SK-N-SH (cell line): ENCODE data around the gene USHBP1. TPM values are rescaled to one million over a fixed set of nuclear protein-coding genes. Genes with fewer than 3 reads are reported as not detected.

ENCODE experiments used
- CTCF ChIA-PET: fragments of 300-600, 350-600 bp; formaldehyde crosslinking; extraction: SDS; loops from one replicate; lab custom pipeline; 2021; lab: Yijun Ruan, JAX
- POLR2A ChIA-PET: fragments of 350-600 bp; sonication (Branson Sonifier 250); formaldehyde crosslinking; extraction: SDS; loops from one replicate; lab custom pipeline; 2020; ENCODE audit warnings: antibody characterized with exemption, inconsistent platforms; lab: Yijun Ruan, JAX
- DNase-seq: peaks from one replicate; pipeline ENCODE4 v3.0.0; 2012
- H2AFZ ChIP-seq: fragments of 200-600 bp; sonication (generic); 2 replicates; pipeline ENCODE4 v1.8.1; 2016; ENCODE audit warnings: antibody characterized with exemption, mild to moderate bottlenecking, low read depth
- H3F3A ChIP-seq: fragments of 200-600 bp; sonication (generic); replicated peaks from 2 replicates; pipeline ENCODE3; 2016; ENCODE audit warnings: antibody characterized with exemption, mild to moderate bottlenecking; ENCODE audit not compliant: insufficient read depth
- H3K27ac ChIP-seq, 2 experiments: fragments of 200-500 bp in 1 of 2; fragments of 200-600 bp in 1 of 2; sonication (Bioruptor generic) in 1 of 2; sonication (generic), shearing (Covaris generic) in 1 of 2; 2 replicates each; pipeline versions ENCODE4 v1.5.1 to v1.6.1; 2014 to 2016; ENCODE audit warnings: low read depth in 2 of 2, inconsistent platforms in 1 of 2, low read length in 1 of 2, mild to moderate bottlenecking in 1 of 2, mixed read lengths in 1 of 2
- H3K27me3 ChIP-seq: fragments of 200-600 bp; sonication (generic), shearing (Covaris generic); 2 replicates; pipeline ENCODE4 v1.6.1; 2016; ENCODE audit warnings: mixed run types; ENCODE audit not compliant: insufficient read depth
- H3K36me3 ChIP-seq, 2 experiments: fragments of 200-500 bp in 1 of 2; fragments of 200-600 bp in 1 of 2; sonication (Bioruptor generic) in 1 of 2; sonication (generic) in 1 of 2; replicated peaks in 1 of 2; 2 replicates each; pipeline versions ENCODE3 to v1.5.1; 2014 to 2016; ENCODE audit warnings: low read length in 1 of 2, mild to moderate bottlenecking in 1 of 2; ENCODE audit not compliant: insufficient read depth in 2 of 2, control insufficient read depth in 1 of 2
- H3K4me1 ChIP-seq, 2 experiments: fragments of 200-500 bp in 1 of 2; fragments of 200-600 bp in 1 of 2; sonication (Bioruptor generic) in 1 of 2; sonication (generic), shearing (Covaris generic) in 1 of 2; 2 replicates each; pipeline versions ENCODE4 v1.5.1 to v1.6.1; 2014 to 2016; ENCODE audit warnings: low read depth in 1 of 2, low read length in 1 of 2, mixed run types in 1 of 2; ENCODE audit not compliant: insufficient read depth in 2 of 2, control insufficient read depth in 1 of 2
- H3K4me2 ChIP-seq: fragments of 200-600 bp; sonication (generic), shearing (Covaris generic); 2 replicates; pipeline ENCODE4 v1.6.1; 2017; ENCODE audit warnings: mixed run types
- H3K4me3 ChIP-seq, 2 experiments: fragments of 200-500 bp in 1 of 2; fragments of 200-600 bp in 1 of 2; sonication (Bioruptor generic) in 1 of 2; sonication (generic), shearing (Covaris generic) in 1 of 2; 2 replicates each; pipeline versions ENCODE4 v1.5.1 to v1.8.1; 2014 to 2016; ENCODE audit warnings: low read depth in 2 of 2, inconsistent platforms in 1 of 2, low read length in 1 of 2, mild to moderate bottlenecking in 1 of 2, mixed read lengths in 1 of 2, moderate library complexity in 1 of 2
- H3K79me2 ChIP-seq: fragments of 200-600 bp; sonication (generic); 2 replicates; pipeline ENCODE4 v1.8.1; 2017; ENCODE audit warnings: mild to moderate bottlenecking; ENCODE audit not compliant: insufficient read depth
- H3K9ac ChIP-seq: fragments of 200-600 bp; sonication (generic); 2 replicates; pipeline ENCODE4 v1.6.1; 2017; ENCODE audit warnings: mixed run types
- H3K9me2 ChIP-seq: fragments of 200-600 bp; sonication (generic); 2 replicates; pipeline ENCODE4 v1.6.1; 2017; ENCODE audit warnings: mixed run types
- H3K9me3 ChIP-seq: fragments of 200-600 bp; sonication (generic); 2 replicates; pipeline ENCODE4 v1.6.1; 2017; ENCODE audit warnings: mixed run types, mild to moderate bottlenecking, moderate library complexity
- H4K20me1 ChIP-seq: fragments of 200-600 bp; sonication (generic); 2 replicates; pipeline ENCODE4 v1.6.1; 2017; ENCODE audit warnings: mild to moderate bottlenecking, mixed run types; ENCODE audit not compliant: insufficient read depth
- CHD2 ChIP-seq: fragments of 150-350 bp; IDR thresholded peaks from 2 replicates; pipeline ENCODE4 v1.6.1; 2018; ENCODE audit warnings: low read length; ENCODE audit not compliant: partially characterized antibody
- EZH2phosphoT487 ChIP-seq: fragments of 200-600 bp; sonication (generic); IDR thresholded peaks from 2 replicates; pipeline ENCODE4 v1.6.1; 2017; ENCODE audit warnings: low read depth, mixed run types, mild to moderate bottlenecking, antibody characterized with exemption, moderate library complexity, borderline replicate concordance
- FOXM1 ChIP-seq: IDR thresholded peaks from 2 replicates; pipeline ENCODE4 v1.4.0; 2012; ENCODE audit warnings: low read depth, mild to moderate bottlenecking
- GABPA ChIP-seq: IDR thresholded peaks from 2 replicates; pipeline ENCODE4 v1.4.0; 2012; ENCODE audit warnings: low read depth, mild to moderate bottlenecking
- MEF2A ChIP-seq: IDR thresholded peaks from 2 replicates; pipeline ENCODE4 v1.4.0; 2012; ENCODE audit warnings: low read depth, borderline replicate concordance
- MXI1 ChIP-seq: IDR thresholded peaks from 2 replicates; pipeline ENCODE4 v1.6.1; 2012; ENCODE audit warnings: mild to moderate bottlenecking, low read depth, low read length, improper control_type of control experiment
- NFIC ChIP-seq: IDR thresholded peaks from 2 replicates; pipeline ENCODE4 v1.4.0; 2012; ENCODE audit warnings: borderline replicate concordance
- NRF1 ChIP-seq: IDR thresholded peaks from 2 replicates; pipeline ENCODE4 v1.6.1; 2012; ENCODE audit warnings: low read depth, mild to moderate bottlenecking, low read length
- POLR2AphosphoS5 ChIP-seq: IDR thresholded peaks from 2 replicates; pipeline ENCODE4 v1.6.1; 2012; ENCODE audit warnings: low read depth, low read length
- RCOR1 ChIP-seq: fragments of 150-350 bp; IDR thresholded peaks from 2 replicates; pipeline ENCODE4 v1.6.1; 2017; ENCODE audit warnings: antibody characterized with exemption, low read length
- RFX5 ChIP-seq: IDR thresholded peaks from 2 replicates; pipeline ENCODE4 v1.6.1; 2012; ENCODE audit warnings: mild to moderate bottlenecking, improper control_type of control experiment, low read length
- SMC3 ChIP-seq: IDR thresholded peaks from 2 replicates; pipeline ENCODE4 v1.6.1; 2012; ENCODE audit warnings: low read depth, low read length, improper control_type of control experiment
- YY1 ChIP-seq: IDR thresholded peaks from 2 replicates; pipeline ENCODE4 v1.4.0; 2012; ENCODE audit warnings: low read depth, mild to moderate bottlenecking
- WGBS: methylation state at CpG from one replicate; pipeline ENCODE4 v1.1.6; 2017; ENCODE audit warnings: low lambda C conversion rate; 5-methylcytosine and 5-hydroxymethylcytosine counted together
- polyA plus RNA-seq, 3 experiments: library from polyadenylated mRNA; depleted of rRNA; stranded (reverse); fragments of >200 nt; gene quantifications; 2 replicates each; pipeline ENCODE4 v1.2.3, GENCODE V29; 2012
- TF ChIP-seq, protein P1 (sequence below): IDR thresholded peaks from 2 replicates; pipeline ENCODE4; 2012
- TF ChIP-seq, protein P2 (sequence below): IDR thresholded peaks from 2 replicates; pipeline ENCODE4 v1.6.1; 2012; ENCODE audit warnings: mild to moderate bottlenecking, low read depth, low read length, moderate library complexity
- TF ChIP-seq, protein P3 (sequence below): fragments of 150-350 bp; IDR thresholded peaks from 2 replicates; pipeline ENCODE4 v1.6.1; 2016; ENCODE audit warnings: mild to moderate bottlenecking, low read depth, low read length
- TF ChIP-seq, protein P4 (sequence below): IDR thresholded peaks from 2 replicates; pipeline ENCODE4 v1.4.0; 2012; ENCODE audit warnings: low read depth, borderline replicate concordance

The USHBP1 gene
- polyA plus RNA-seq, 1 of the 3 experiments (the other 2 are of a cell fraction): 0.03 TPM

DNA sequence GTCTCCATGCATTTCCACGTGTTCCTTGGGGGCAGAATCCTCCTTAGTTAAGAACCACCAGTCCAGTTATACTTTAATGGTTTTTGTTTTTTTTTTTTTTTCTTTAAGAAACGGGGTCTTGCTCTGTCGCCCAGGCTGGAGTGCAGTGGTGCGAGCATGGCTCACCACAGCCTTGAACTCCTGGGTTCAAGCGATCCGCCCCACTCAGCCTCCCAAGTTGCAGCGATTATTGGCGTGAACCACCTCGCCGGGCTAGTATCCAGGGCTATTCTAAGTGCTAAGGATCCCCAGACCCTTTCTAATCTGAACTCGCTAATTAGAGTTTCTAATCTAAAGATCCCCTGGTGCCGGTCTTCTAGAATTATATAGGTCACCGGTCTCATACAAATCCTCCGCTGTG, 29.1 kb upstream of the USHBP1 start:
- Histone ChIP-seq H3K9ac (no peak overlapping the region), H3K9me2 (no peaks in the 10 kb centered on the region), H3K79me2 (peaks cover 6% of the 10 kb centered on the region; the same call in 1 of the 2 replicates), H3K4me3 (no peak overlapping the region), H3K27me3 (no peaks in the 10 kb centered on the region), H3K4me1 (peaks cover 0 to 8% of the 10 kb centered on the region in 2 experiments; a peak in 1 of 4 replicates), H3K4me2 (no peak overlapping the region), H3K9me3 (no peaks in the 10 kb centered on the region), H2AFZ (no peak overlapping the region), H3K36me3 (peaks cover 0 to 3% of the 10 kb centered on the region in 2 experiments), H3K27ac (no peak overlapping the region), H3F3A (peaks cover 23% of the 10 kb centered on the region), H4K20me1 (no peaks in the 10 kb centered on the region)
- ChIA-PET CTCF (interaction anchor here (1.2 to 6.0 kb wide), 8 partner anchors 9 to 99 kb away, joined by 4 to 35 read pairs (median 11); partner anchors contain the start of genes ABHD8, ANKLE1, DDA1 and MRPL34), POLR2A (interaction anchor here (1.1 to 1.4 kb wide), 2 partner anchors 12 to 78 kb away, joined by 5 to 7 read pairs; partner anchors contain the start of genes MRPL34 and USE1)
- WGBS: 97% methylated on average over 14 of the region's 14 CpGs
- TF ChIP-seq GABPA (no peak), POLR2AphosphoS5 (no peak), SMC3 (no peak), RFX5 (no peak), NRF1 (no peak), FOXM1 (no peak), NFIC (no peak), YY1 (no peak), EZH2phosphoT487 (no peak), RCOR1 (no peak), MEF2A (no peak), MXI1 (no peak), CHD2 (no peak)
- TF ChIP-seq, protein P1, sequence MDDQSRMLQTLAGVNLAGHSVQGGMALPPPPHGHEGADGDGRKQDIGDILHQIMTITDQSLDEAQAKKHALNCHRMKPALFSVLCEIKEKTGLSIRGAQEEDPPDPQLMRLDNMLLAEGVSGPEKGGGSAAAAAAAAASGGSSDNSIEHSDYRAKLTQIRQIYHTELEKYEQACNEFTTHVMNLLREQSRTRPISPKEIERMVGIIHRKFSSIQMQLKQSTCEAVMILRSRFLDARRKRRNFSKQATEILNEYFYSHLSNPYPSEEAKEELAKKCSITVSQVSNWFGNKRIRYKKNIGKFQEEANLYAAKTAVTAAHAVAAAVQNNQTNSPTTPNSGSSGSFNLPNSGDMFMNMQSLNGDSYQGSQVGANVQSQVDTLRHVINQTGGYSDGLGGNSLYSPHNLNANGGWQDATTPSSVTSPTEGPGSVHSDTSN: no peak
- TF ChIP-seq, protein P2, sequence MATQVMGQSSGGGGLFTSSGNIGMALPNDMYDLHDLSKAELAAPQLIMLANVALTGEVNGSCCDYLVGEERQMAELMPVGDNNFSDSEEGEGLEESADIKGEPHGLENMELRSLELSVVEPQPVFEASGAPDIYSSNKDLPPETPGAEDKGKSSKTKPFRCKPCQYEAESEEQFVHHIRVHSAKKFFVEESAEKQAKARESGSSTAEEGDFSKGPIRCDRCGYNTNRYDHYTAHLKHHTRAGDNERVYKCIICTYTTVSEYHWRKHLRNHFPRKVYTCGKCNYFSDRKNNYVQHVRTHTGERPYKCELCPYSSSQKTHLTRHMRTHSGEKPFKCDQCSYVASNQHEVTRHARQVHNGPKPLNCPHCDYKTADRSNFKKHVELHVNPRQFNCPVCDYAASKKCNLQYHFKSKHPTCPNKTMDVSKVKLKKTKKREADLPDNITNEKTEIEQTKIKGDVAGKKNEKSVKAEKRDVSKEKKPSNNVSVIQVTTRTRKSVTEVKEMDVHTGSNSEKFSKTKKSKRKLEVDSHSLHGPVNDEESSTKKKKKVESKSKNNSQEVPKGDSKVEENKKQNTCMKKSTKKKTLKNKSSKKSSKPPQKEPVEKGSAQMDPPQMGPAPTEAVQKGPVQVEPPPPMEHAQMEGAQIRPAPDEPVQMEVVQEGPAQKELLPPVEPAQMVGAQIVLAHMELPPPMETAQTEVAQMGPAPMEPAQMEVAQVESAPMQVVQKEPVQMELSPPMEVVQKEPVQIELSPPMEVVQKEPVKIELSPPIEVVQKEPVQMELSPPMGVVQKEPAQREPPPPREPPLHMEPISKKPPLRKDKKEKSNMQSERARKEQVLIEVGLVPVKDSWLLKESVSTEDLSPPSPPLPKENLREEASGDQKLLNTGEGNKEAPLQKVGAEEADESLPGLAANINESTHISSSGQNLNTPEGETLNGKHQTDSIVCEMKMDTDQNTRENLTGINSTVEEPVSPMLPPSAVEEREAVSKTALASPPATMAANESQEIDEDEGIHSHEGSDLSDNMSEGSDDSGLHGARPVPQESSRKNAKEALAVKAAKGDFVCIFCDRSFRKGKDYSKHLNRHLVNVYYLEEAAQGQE: no peak
- TF ChIP-seq, protein P3, sequence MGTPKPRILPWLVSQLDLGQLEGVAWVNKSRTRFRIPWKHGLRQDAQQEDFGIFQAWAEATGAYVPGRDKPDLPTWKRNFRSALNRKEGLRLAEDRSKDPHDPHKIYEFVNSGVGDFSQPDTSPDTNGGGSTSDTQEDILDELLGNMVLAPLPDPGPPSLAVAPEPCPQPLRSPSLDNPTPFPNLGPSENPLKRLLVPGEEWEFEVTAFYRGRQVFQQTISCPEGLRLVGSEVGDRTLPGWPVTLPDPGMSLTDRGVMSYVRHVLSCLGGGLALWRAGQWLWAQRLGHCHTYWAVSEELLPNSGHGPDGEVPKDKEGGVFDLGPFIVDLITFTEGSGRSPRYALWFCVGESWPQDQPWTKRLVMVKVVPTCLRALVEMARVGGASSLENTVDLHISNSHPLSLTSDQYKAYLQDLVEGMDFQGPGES: no peak
- TF ChIP-seq, protein P4, sequence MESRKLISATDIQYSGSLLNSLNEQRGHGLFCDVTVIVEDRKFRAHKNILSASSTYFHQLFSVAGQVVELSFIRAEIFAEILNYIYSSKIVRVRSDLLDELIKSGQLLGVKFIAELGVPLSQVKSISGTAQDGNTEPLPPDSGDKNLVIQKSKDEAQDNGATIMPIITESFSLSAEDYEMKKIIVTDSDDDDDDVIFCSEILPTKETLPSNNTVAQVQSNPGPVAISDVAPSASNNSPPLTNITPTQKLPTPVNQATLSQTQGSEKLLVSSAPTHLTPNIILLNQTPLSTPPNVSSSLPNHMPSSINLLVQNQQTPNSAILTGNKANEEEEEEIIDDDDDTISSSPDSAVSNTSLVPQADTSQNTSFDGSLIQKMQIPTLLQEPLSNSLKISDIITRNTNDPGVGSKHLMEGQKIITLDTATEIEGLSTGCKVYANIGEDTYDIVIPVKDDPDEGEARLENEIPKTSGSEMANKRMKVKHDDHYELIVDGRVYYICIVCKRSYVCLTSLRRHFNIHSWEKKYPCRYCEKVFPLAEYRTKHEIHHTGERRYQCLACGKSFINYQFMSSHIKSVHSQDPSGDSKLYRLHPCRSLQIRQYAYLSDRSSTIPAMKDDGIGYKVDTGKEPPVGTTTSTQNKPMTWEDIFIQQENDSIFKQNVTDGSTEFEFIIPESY: no peak
- no peak for DNase-seq
